Esophagus (tissue), 2 donors: Measurements from ENCODE around the gene FCRL3. TPM values are rescaled to one million over a fixed set of nuclear protein-coding genes. Genes with fewer than 3 reads are reported as not detected.
"Not testable (repeated sequence)": the region's sequence is repeated elsewhere in the genome, so short reads cannot be mapped to it uniquely, and the experiment has no call there.

Experiments used
- H3K27ac ChIP-seq, 2 donors: one replicate each; pipeline ENCODE4 v1.5.1; 2013; ENCODE audit warnings: low read depth in 2 of 2, mild to moderate bottlenecking in 2 of 2, inconsistent platforms in 1 of 2, low read length in 1 of 2, moderate library complexity in 1 of 2
- H3K27me3 ChIP-seq, 2 donors: one replicate each; pipeline ENCODE4 v1.6.1; 2013; ENCODE audit warnings: low read length in 2 of 2, control low read depth in 1 of 2, mild to moderate bottlenecking in 1 of 2; ENCODE audit not compliant: insufficient read depth in 2 of 2, control insufficient read depth in 1 of 2
- H3K36me3 ChIP-seq, 2 donors: one replicate each; pipeline ENCODE4 v1.6.1; 2013; ENCODE audit warnings: low read length in 1 of 2; ENCODE audit not compliant: control insufficient read depth in 2 of 2, insufficient read depth in 2 of 2
- H3K4me1 ChIP-seq, 2 donors: one replicate each; pipeline ENCODE4 v1.6.1; 2013; ENCODE audit warnings: low read length in 1 of 2; ENCODE audit not compliant: control insufficient read depth in 2 of 2, insufficient read depth in 2 of 2
- H3K4me3 ChIP-seq, 2 donors: one replicate each; pipeline ENCODE4 v1.5.1; 2013; ENCODE audit warnings: low read length in 2 of 2, mild to moderate bottlenecking in 2 of 2, low read depth in 1 of 2, moderate library complexity in 1 of 2
- H3K9me3 ChIP-seq, 2 donors: one replicate each; pipeline ENCODE4 v1.6.1; 2013; ENCODE audit warnings: mild to moderate bottlenecking in 2 of 2, low read depth in 1 of 2, low read length in 1 of 2, moderate library complexity in 1 of 2; ENCODE audit not compliant: control insufficient read depth in 2 of 2, insufficient read depth in 1 of 2
- WGBS, 2 donors: extraction: QIAGEN DNeasy Blood & Tissue Kit; methylation state at CpG; one replicate each; pipeline ENCODE4 v1.1.7; 2013; 5-methylcytosine and 5-hydroxymethylcytosine counted together
- polyA plus RNA-seq, 2 donors: library from polyadenylated mRNA; stranded (reverse); fragments of 200-250 nt; gene quantifications; one replicate each; pipeline ENCODE4 v1.2.3, GENCODE V29; 2013
- donor health status: healthy with polysubstance abuse.
- donor health status: Bipolar disorder and iron deficiency.

The FCRL3 gene
- under 1 TPM in 1 of 2 donors, not detected in 1; 0.05 TPM for polyA plus RNA-seq

DNA sequence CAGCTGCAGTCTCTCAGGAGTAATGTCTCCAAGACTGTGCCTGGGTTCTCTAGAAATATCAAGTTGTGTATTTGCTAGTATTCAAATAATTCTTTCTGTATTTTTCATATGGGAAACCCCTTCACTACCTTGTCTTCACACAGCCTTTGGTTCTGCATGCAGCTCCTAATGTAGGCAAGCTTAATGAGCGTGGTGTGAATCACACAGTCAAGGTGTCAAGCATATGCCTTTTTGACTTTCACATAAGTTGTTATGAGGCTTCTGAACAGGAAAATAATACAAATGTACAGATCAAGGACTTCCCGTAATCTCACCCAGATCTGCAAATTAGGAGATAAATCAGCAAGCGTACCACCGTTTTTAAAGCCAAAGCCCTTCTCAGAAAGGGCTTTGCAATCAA, at the start of gene FCRL3:
Gene FCRL3 (minus strand): TSS at position 38 of the 400 bp plus-strand sequence. CDS start 280 bp downstream, outside the sequence.
- Histone ChIP-seq H3K27me3 (no peaks in the 10 kb centered on the region), H3K9me3 (no peaks in the 10 kb centered on the region), H3K4me3 (no peak within 1 kb of the TSS), H3K27ac (no peak within 1 kb of the TSS), H3K36me3 (no peaks in the 10 kb centered on the region), H3K4me1 (no peaks in the 10 kb centered on the region)
- 70 to 83% methylated on average over 4 of the region's 4 CpGs for WGBS, 2 donors

GRCh38 chr1:157748262-157748817, 47.8 kb upstream of the FCRL3 start:
- no peaks in the 10 kb centered on the region for H3K27me3 ChIP-seq
- H3K36me3 ChIP-seq, result no peaks in the 10 kb centered on the region
- 91 to 94% methylated on average over 3 of the region's 3 CpGs for WGBS, 2 donors

GRCh38 chr1:157739229-157739901, 38.8 kb upstream of the FCRL3 start:
- Histone ChIP-seq H3K36me3 (no peaks in the 10 kb centered on the region), H3K9me3 (peaks cover 3 to 4% of the 10 kb centered on the region in 2 donors), H3K4me1 (no peaks in the 10 kb centered on the region), H3K4me3 (no peak overlapping the region), H3K27ac (no peak overlapping the region), H3K27me3 (no peaks in the 10 kb centered on the region)
- whole genome bisulfite sequencing, 2 donors, result 56 to 57% methylated on average over 5 of the region's 5 CpGs

More at GRCh38 chr1:157748262-157748817, 47.8 kb upstream of the FCRL3 start:
- Histone ChIP-seq H3K4me1 (no peaks in the 10 kb centered on the region), H3K9me3 (no peaks in the 10 kb centered on the region), H3K4me3 (no peak overlapping the region), H3K27ac (no peak overlapping the region)

DNA sequence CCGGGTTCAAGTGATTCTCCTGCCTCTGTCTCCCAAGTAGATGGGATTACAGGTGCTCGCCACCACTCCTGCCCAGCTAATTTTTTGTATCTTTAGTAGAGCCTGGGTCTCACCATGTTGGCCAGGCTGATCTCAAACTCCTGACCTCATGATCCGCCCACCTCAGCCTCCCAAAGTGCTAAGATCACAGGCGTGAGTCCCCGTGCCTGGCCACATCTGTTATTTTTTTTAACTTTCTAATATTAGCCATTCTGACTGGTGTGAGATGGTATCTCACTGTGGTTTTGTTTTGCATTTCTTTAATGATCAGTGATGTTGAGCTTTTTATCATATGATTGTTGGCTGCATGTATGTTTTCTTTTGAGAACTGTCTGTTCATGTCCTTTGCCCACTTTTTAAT, 35.4 kb upstream of the FCRL3 start:
- H3K9me3 ChIP-seq, H3K27ac ChIP-seq: not testable (repeated sequence)

GRCh38 chr1:157734321-157734720, 33.8 kb upstream of the FCRL3 start:
- peaks cover 0 to 2% of the 10 kb centered on the region in 2 donors for H3K9me3 ChIP-seq
- no peaks in the 10 kb centered on the region for H3K27me3 ChIP-seq
- no peak overlapping the region for H3K27ac ChIP-seq
- H3K36me3 ChIP-seq, result no peaks in the 10 kb centered on the region
- 68 to 77% methylated on average over 1 of the region's 1 CpG for WGBS, 2 donors
- H3K4me3 ChIP-seq, result no peak overlapping the region
- no peaks in the 10 kb centered on the region for H3K4me1 ChIP-seq

More for the DNA sequence above, 35.4 kb upstream of the FCRL3 start:
- not testable (repeated sequence) for H3K36me3 ChIP-seq, H3K4me1 ChIP-seq, H3K27me3 ChIP-seq, H3K4me3 ChIP-seq
- WGBS, 2 donors, result 86 to 89% methylated on average over 5 of the region's 5 CpGs

GRCh38 chr1:157732755-157733154, 32.2 kb upstream of the FCRL3 start:
- Histone ChIP-seq H3K4me3 (no peak overlapping the region), H3K36me3 (no peaks in the 10 kb centered on the region), H3K9me3 (no peaks in the 10 kb centered on the region), H3K27me3 (no peaks in the 10 kb centered on the region), H3K4me1 (no peaks in the 10 kb centered on the region), H3K27ac (no peak overlapping the region)
- 62 to 71% methylated on average over 3 of the region's 3 CpGs for WGBS, 2 donors

DNA sequence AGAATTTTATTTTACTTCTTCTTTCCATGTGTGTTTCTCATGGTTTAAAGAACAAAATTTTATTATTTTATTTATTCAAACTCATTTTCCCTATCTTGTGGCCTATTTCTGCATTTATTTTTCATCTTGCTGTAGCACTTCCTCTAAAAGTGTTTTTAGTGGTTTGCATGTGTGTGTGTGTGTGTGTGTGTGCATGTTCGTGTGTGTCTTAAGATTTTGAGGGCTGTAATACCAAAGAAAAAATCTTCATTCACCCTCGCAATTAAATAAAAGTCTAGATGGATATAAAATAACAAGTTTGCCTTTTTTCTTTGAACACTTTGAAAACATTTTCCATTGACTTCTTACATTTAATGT, 24.6 kb upstream of the FCRL3 start:
- peaks cover 3% of the 10 kb centered on the region in 2 donors for H3K9me3 ChIP-seq
- H3K4me1 ChIP-seq, result no peaks in the 10 kb centered on the region
- H3K36me3 ChIP-seq, result no peaks in the 10 kb centered on the region
- H3K27ac ChIP-seq, result no peak overlapping the region
- no peak overlapping the region for H3K4me3 ChIP-seq
- WGBS, 2 donors, result 53 to 54% methylated on average over 2 of the region's 2 CpGs
- H3K27me3 ChIP-seq, result no peaks in the 10 kb centered on the region

GRCh38 chr1:157724537-157725220, 24.1 kb upstream of the FCRL3 start:
- no peaks in the 10 kb centered on the region for H3K4me1 ChIP-seq
- 71 to 76% methylated on average over 2 of the region's 2 CpGs for WGBS, 2 donors

DNA sequence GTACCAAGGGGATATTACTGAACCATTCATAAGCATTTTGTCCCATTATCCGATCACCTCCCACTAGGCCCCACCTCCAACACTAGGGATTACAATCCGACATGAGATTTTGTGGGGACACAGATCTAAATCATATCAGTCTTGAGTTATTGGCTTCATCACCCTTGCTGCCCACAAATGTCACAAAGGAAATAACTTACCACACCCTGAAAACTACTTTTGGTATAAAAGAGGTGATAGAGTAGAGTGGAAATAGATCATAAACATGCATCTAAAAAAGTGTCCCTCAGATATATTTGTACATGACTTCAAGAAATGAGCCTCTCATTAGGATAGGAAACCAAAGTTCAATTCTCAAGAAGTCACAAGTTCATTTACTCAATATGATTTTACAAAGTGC, 22.6 kb upstream of the FCRL3 start:
- H3K4me3 ChIP-seq, result no peak overlapping the region
- H3K36me3 ChIP-seq, result no peaks in the 10 kb centered on the region
- no peaks in the 10 kb centered on the region for H3K4me1 ChIP-seq
- WGBS, 2 donors, result 75 to 82% methylated on average over 2 of the region's 2 CpGs
- no peaks in the 10 kb centered on the region for H3K27me3 ChIP-seq
- H3K27ac ChIP-seq, result no peak overlapping the region
- peaks cover 3% of the 10 kb centered on the region in 2 donors for H3K9me3 ChIP-seq

More at GRCh38 chr1:157724537-157725220, 24.1 kb upstream of the FCRL3 start:
- Histone ChIP-seq H3K36me3 (no peaks in the 10 kb centered on the region), H3K9me3 (peaks cover 3% of the 10 kb centered on the region in 2 donors), H3K4me3 (no peak overlapping the region), H3K27me3 (no peaks in the 10 kb centered on the region), H3K27ac (no peak overlapping the region)
